Activated T-cell treated with anti-CD3 and anti-CD28 coated beads, Interleukin-2, amount 50 U/mL, for 72 hours (primary cell): ENCODE data around the gene TM9SF4. TPM values are rescaled to one million over a fixed set of nuclear protein-coding genes. Genes with fewer than 3 reads are reported as not detected.
"Not testable (repeated sequence)": the region's sequence is repeated elsewhere in the genome, so short reads cannot be mapped to it uniquely, and the experiment has no call there.

ENCODE experiments used
- ATAC-seq, 2 donors: fragments of 150-1000 bp; cut with Tn5 transposase; replicated peaks in 1 of 2; 2 replicates each; pipeline ENCODE4 v1.10.0; 2021; ENCODE audit warnings: moderate library complexity in 2 of 2, mild to moderate bottlenecking in 1 of 2
- DNase-seq, 2 donors: peaks; one replicate each; pipeline ENCODE4 v3.0.0; 2021 to 2022; ENCODE audit warnings: mixed read lengths in 1 of 2
- H3K27ac Mint-ChIP-seq: one replicate; pipeline ENCODE4 v1.8.0; 2022; ENCODE audit warnings: mild to moderate bottlenecking, moderate library complexity, mixed read lengths
- H3K27me3 Mint-ChIP-seq: one replicate; pipeline ENCODE4 v1.8.0; 2022; ENCODE audit warnings: low read depth, mixed read lengths
- H3K36me3 Mint-ChIP-seq, 2 donors: one replicate each; pipeline ENCODE4 v1.8.0; 2022; ENCODE audit warnings: mixed read lengths in 2 of 2, mild to moderate bottlenecking in 1 of 2; ENCODE audit not compliant: insufficient read depth in 2 of 2
- H3K4me1 Mint-ChIP-seq: one replicate; pipeline ENCODE4 v1.8.0; 2022; ENCODE audit warnings: low read depth, mixed read lengths
- H3K4me3 Mint-ChIP-seq, 2 donors: one replicate each; pipeline ENCODE4 v1.8.0; 2022; ENCODE audit warnings: mild to moderate bottlenecking in 2 of 2, mixed read lengths in 2 of 2, moderate library complexity in 2 of 2
- H3K9me3 Mint-ChIP-seq, 2 donors: one replicate each; pipeline ENCODE4 v1.8.0; 2022; ENCODE audit warnings: mixed read lengths in 2 of 2
- total RNA-seq, 2 donors: library from RNA; stranded (reverse); gene quantifications; one replicate each; pipeline ENCODE4 v1.2.3, GENCODE V29; 2022

TM9SF4 gene
- total RNA-seq, 2 donors from 2014 or later, result 42.9 to 56.7 TPM

GRCh38 chr20:32111156-32111686 lies 1.7 kb downstream of the TM9SF4 start:
- no peak for ATAC-seq
- peaks cover 6% of the 10 kb centered on the region for H3K27me3 Mint-ChIP-seq
- no peak for DNase-seq
- H3K4me3 Mint-ChIP-seq, result peak overlapping the region; percentile 85 to 99
- H3K36me3 Mint-ChIP-seq, result peaks cover 6 to 8% of the 10 kb centered on the region in 2 donors
- peak overlapping the region; percentile 99 for H3K27ac Mint-ChIP-seq
- H3K9me3 Mint-ChIP-seq, result no peaks in the 10 kb centered on the region
- peaks cover 53% of the 10 kb centered on the region for H3K4me1 Mint-ChIP-seq

- ATAC-seq (no peak), DNase-seq (no peak)
- H3K27ac Mint-ChIP-seq, result peak overlapping the region; percentile 17
- peaks cover 59% of the 10 kb centered on the region for H3K4me1 Mint-ChIP-seq
- H3K9me3 Mint-ChIP-seq, result no peaks in the 10 kb centered on the region
- H3K4me3 Mint-ChIP-seq, result peak overlapping the region in 1 of 2 donors; percentile 85
- peaks cover 5% of the 10 kb centered on the region for H3K27me3 Mint-ChIP-seq
- H3K36me3 Mint-ChIP-seq, result peaks cover 6 to 9% of the 10 kb centered on the region in 2 donors
Observed at GRCh38 chr20:32111753-32112152, 2.2 kb downstream of the TM9SF4 start.

- peaks cover 65% of the 10 kb centered on the region for H3K4me1 Mint-ChIP-seq
- no peaks in the 10 kb centered on the region for H3K27me3 Mint-ChIP-seq
- DNase-seq, result peak in 1 of 2 donors; percentile 6
- ATAC-seq, result peak in 1 of 2 donors; percentile 29
- no peak overlapping the region for H3K27ac Mint-ChIP-seq
- H3K9me3 Mint-ChIP-seq, result no peaks in the 10 kb centered on the region
- H3K4me3 Mint-ChIP-seq, result no peak overlapping the region
- H3K36me3 Mint-ChIP-seq, result peaks cover 6 to 10% of the 10 kb centered on the region in 2 donors
Observed at GRCh38 chr20:32112841-32113240, 3.3 kb downstream of the TM9SF4 start.

- H3K4me3 Mint-ChIP-seq, result peak overlapping the region in 1 of 2 donors; percentile 28
- H3K27me3 Mint-ChIP-seq, result no peaks in the 10 kb centered on the region
- ATAC-seq, result no peak
- peaks cover 7 to 10% of the 10 kb centered on the region in 2 donors for H3K36me3 Mint-ChIP-seq
- no peak for DNase-seq
- peak overlapping the region; percentile 26 for H3K27ac Mint-ChIP-seq
- H3K9me3 Mint-ChIP-seq, result no peaks in the 10 kb centered on the region
- peaks cover 65% of the 10 kb centered on the region for H3K4me1 Mint-ChIP-seq
Observed at GRCh38 chr20:32113591-32114260, 4.2 kb downstream of the TM9SF4 start.

GRCh38 chr20:32114305-32114960 lies 4.9 kb downstream of the TM9SF4 start:
- H3K4me3 Mint-ChIP-seq, result no peak overlapping the region
- H3K9me3 Mint-ChIP-seq, result no peaks in the 10 kb centered on the region
- ATAC-seq (no peak), DNase-seq (no peak)
- H3K27ac Mint-ChIP-seq, result no peak overlapping the region
- no peaks in the 10 kb centered on the region for H3K27me3 Mint-ChIP-seq
- peaks cover 7 to 10% of the 10 kb centered on the region in 2 donors for H3K36me3 Mint-ChIP-seq
- H3K4me1 Mint-ChIP-seq, result peaks cover 65% of the 10 kb centered on the region

- Mint-ChIP-seq H3K36me3 (peaks cover 5 to 8% of the 10 kb centered on the region in 2 donors), H3K4me1 (peaks cover 60% of the 10 kb centered on the region), H3K4me3 (no peak overlapping the region), H3K9me3 (no peaks in the 10 kb centered on the region), H3K27ac (no peak overlapping the region), H3K27me3 (no peaks in the 10 kb centered on the region)
- DNase-seq (no peak), ATAC-seq (no peak)
Observed at GRCh38 chr20:32115211-32115767, 5.8 kb downstream of the TM9SF4 start.

- H3K4me1 Mint-ChIP-seq, result peaks cover 51% of the 10 kb centered on the region
Observed at GRCh38 chr20:32116079-32116521, 6.6 kb downstream of the TM9SF4 start.

GRCh38 chr20:32116796-32117195 lies 7.3 kb downstream of the TM9SF4 start:
- Mint-ChIP-seq H3K27ac (peak overlapping the region; percentile 29), H3K4me1 (peaks cover 44% of the 10 kb centered on the region)
- ATAC-seq, H3K4me3 Mint-ChIP-seq, H3K9me3 Mint-ChIP-seq, H3K27me3 Mint-ChIP-seq, DNase-seq, H3K36me3 Mint-ChIP-seq: not testable (repeated sequence)

More at GRCh38 chr20:32116079-32116521, 6.6 kb downstream of the TM9SF4 start:
- Mint-ChIP-seq H3K9me3 (no peaks in the 10 kb centered on the region), H3K27ac (no peak overlapping the region), H3K36me3 (peaks cover 5 to 7% of the 10 kb centered on the region in 2 donors), H3K4me3 (no peak overlapping the region), H3K27me3 (no peaks in the 10 kb centered on the region)
- ATAC-seq (no peak), DNase-seq (no peak)

GRCh38 chr20:32118427-32118826 lies 8.9 kb downstream of the TM9SF4 start:
- not testable (repeated sequence) for H3K27me3 Mint-ChIP-seq, H3K27ac Mint-ChIP-seq, H3K36me3 Mint-ChIP-seq, H3K4me3 Mint-ChIP-seq, DNase-seq, H3K9me3 Mint-ChIP-seq, ATAC-seq
- peaks cover 30% of the 10 kb centered on the region for H3K4me1 Mint-ChIP-seq

GRCh38 chr20:32119734-32120133 lies 10.2 kb downstream of the TM9SF4 start:
- ATAC-seq (no peak), DNase-seq (no peak)
- H3K27me3 Mint-ChIP-seq, result no peaks in the 10 kb centered on the region
- peaks cover 8 to 11% of the 10 kb centered on the region in 2 donors for H3K36me3 Mint-ChIP-seq
- peaks cover 17% of the 10 kb centered on the region for H3K4me1 Mint-ChIP-seq
- no peaks in the 10 kb centered on the region for H3K9me3 Mint-ChIP-seq
- H3K4me3 Mint-ChIP-seq, result no peak overlapping the region
- no peak overlapping the region for H3K27ac Mint-ChIP-seq

- not testable (repeated sequence) for H3K36me3 Mint-ChIP-seq, DNase-seq, H3K27ac Mint-ChIP-seq, H3K4me3 Mint-ChIP-seq, H3K27me3 Mint-ChIP-seq, H3K4me1 Mint-ChIP-seq, H3K9me3 Mint-ChIP-seq, ATAC-seq
Observed at GRCh38 chr20:32121908-32122307, 12.4 kb downstream of the TM9SF4 start.

- DNase-seq (no peak), ATAC-seq (no peak)
- Mint-ChIP-seq H3K4me1 (no peaks in the 10 kb centered on the region), H3K9me3 (no peaks in the 10 kb centered on the region), H3K27ac (no peak overlapping the region), H3K4me3 (no peak overlapping the region), H3K36me3 (peaks cover 3 to 8% of the 10 kb centered on the region in 2 donors), H3K27me3 (no peaks in the 10 kb centered on the region)
Observed at GRCh38 chr20:32123088-32123487, 13.6 kb downstream of the TM9SF4 start.

- Mint-ChIP-seq H3K9me3 (no peaks in the 10 kb centered on the region), H3K27ac (peak overlapping the region; percentile 11), H3K27me3 (no peaks in the 10 kb centered on the region), H3K4me3 (no peak overlapping the region), H3K36me3 (peaks cover 2 to 8% of the 10 kb centered on the region in 2 donors), H3K4me1 (no peaks in the 10 kb centered on the region)
- ATAC-seq (no peak), DNase-seq (no peak)
Observed at GRCh38 chr20:32124916-32125454, 15.5 kb downstream of the TM9SF4 start.
